A549 (cell line): ENCODE data around the gene SPARC.

Source experiments
- CTCF ChIP-seq: fragments of >200 bp; sonication (Bioruptor Twin); formaldehyde crosslinking; IDR thresholded peaks from 3 replicates; pipeline ENCODE4 v1.5.1; 2016
- EHMT2 ChIP-seq: fragments of 200-600 bp; sonication (generic); IDR thresholded peaks from 2 replicates; pipeline ENCODE4 v1.6.1; 2016; ENCODE audit warnings: antibody characterized with exemption, low read depth, mild to moderate bottlenecking, moderate library complexity
- EP300 ChIP-seq, 2 experiments: fragments of >200 bp; sonication (Bioruptor Twin); formaldehyde crosslinking; IDR thresholded peaks; 2 replicates in 1 of 2; 3 replicates in 1 of 2; pipeline ENCODE4 v1.6.1; 2016 to 2017
- ESRRA ChIP-seq: fragments of 150-350 bp; IDR thresholded peaks from 2 replicates; pipeline ENCODE4 v1.6.1; 2014; ENCODE audit warnings: mild to moderate bottlenecking, low read length, borderline replicate concordance
- MAFK ChIP-seq: fragments of 450-650 bp; IDR thresholded peaks from 2 replicates; pipeline ENCODE4 v1.6.1; 2014; ENCODE audit not compliant: partially characterized antibody
- MAX ChIP-seq: IDR thresholded peaks from 2 replicates; pipeline ENCODE4 v1.6.1; 2012
- PHF8 ChIP-seq: fragments of 200-600 bp; sonication (generic); IDR thresholded peaks from 2 replicates; pipeline ENCODE4 v1.6.1; 2016; ENCODE audit warnings: low read depth, mild to moderate bottlenecking, antibody characterized with exemption, moderate library complexity, borderline replicate concordance
- POLR2A ChIP-seq: IDR thresholded peaks from 2 replicates; pipeline ENCODE4 v1.6.1; 2012; ENCODE audit warnings: mild to moderate bottlenecking, low read length
- RAD21 ChIP-seq, 2 experiments: fragments of >200 bp in 1 of 2; sonication (Bioruptor Twin) in 1 of 2; formaldehyde crosslinking in 1 of 2; IDR thresholded peaks in 1 of 2; conservative IDR thresholded peaks in 1 of 2; 2 replicates in 1 of 2; 3 replicates in 1 of 2; pipeline ENCODE4 v1.6.1; 2012 to 2018; ENCODE audit warnings: inconsistent platforms in 1 of 2
- REST ChIP-seq: fragments of 200-600 bp; sonication (generic); IDR thresholded peaks from 2 replicates; pipeline ENCODE4 v1.6.1; 2016; ENCODE audit warnings: antibody characterized with exemption, mild to moderate bottlenecking, moderate library complexity

GRCh38 chr5:151709109-151709735 lies 22.5 kb upstream of the SPARC start:
- TF ChIP-seq MAFK = no peak
- no peak for TF ChIP-seq EHMT2
- TF ChIP-seq MAX = no peak
- TF ChIP-seq POLR2A = no peak
- TF ChIP-seq CTCF = no peak
- TF ChIP-seq ESRRA = no peak
- TF ChIP-seq PHF8 = no peak
- TF ChIP-seq REST = no peak
- no peak for TF ChIP-seq RAD21 (conservative IDR thresholded peaks at IDR 0.05 in 1 of 2, IDR thresholded peaks at IDR 0.05 in 1 of 2)
- no peak for TF ChIP-seq EP300 (IDR thresholded peaks at IDR 0.05)
